Panc1 (cell line): ENCODE results near the gene STK4. TPM values are rescaled to one million over a fixed set of nuclear protein-coding genes. Genes with fewer than 3 reads are reported as not detected.

Experiments used
- ATAC-seq: fragments of 200-7000 bp; cut with Tn5 transposase; 2 replicates; pipeline ENCODE4 v1.9.1; 2020; ENCODE audit warnings: mild to moderate bottlenecking, moderate library complexity
- BruUV-seq: library from RNA; stranded (reverse); fragments of 400-500 nt; replicated peaks from 2 replicates; lab custom pipeline; 2021; lab: Mats Ljungman, UMichigan
- CTCF ChIA-PET: fragments of 300-600 bp; sonication (Branson Sonifier 250); formaldehyde crosslinking; loops from one replicate; lab custom pipeline; 2022; ENCODE audit warnings: antibody characterized with exemption; lab: Charles Lee
- POLR2A ChIA-PET: fragments of 300-600 bp; sonication (Branson Sonifier 250); formaldehyde crosslinking; loops from one replicate; lab custom pipeline; 2022; ENCODE audit warnings: antibody characterized with exemption; lab: Charles Lee
- DNase-seq: peaks from one replicate; pipeline ENCODE4 v3.0.0-alpha.2; 2010; ENCODE audit warnings: low read depth, low spot score
- H3K27ac ChIP-seq: 2 replicates; pipeline ENCODE4 v1.5.1; 2011; ENCODE audit warnings: mild to moderate bottlenecking, low read length, inconsistent platforms
- H3K27me3 ChIP-seq: fragments of 200-500 bp; sonication (Bioruptor generic); 2 replicates; pipeline ENCODE4 v1.6.0; 2014; ENCODE audit warnings: low read length, inconsistent platforms; ENCODE audit not compliant: control insufficient read depth, insufficient read depth
- H3K36me3 ChIP-seq: fragments of 200-500 bp; sonication (Bioruptor generic); 2 replicates; pipeline ENCODE4 v1.5.1; 2014; ENCODE audit warnings: inconsistent platforms, mild to moderate bottlenecking, low read length, moderate library complexity; ENCODE audit not compliant: control insufficient read depth, insufficient read depth
- H3K4me1 ChIP-seq: 2 replicates; pipeline ENCODE4 v1.5.1; 2011; ENCODE audit warnings: inconsistent platforms, mild to moderate bottlenecking, low read length, moderate library complexity; ENCODE audit not compliant: control insufficient read depth, insufficient read depth
- H3K4me3 ChIP-seq, 2 experiments: 2 replicates each; pipeline ENCODE4 v1.5.1; 2011 to 2012; ENCODE audit warnings: low read depth in 2 of 2, low read length in 2 of 2, mild to moderate bottlenecking in 2 of 2, inconsistent platforms in 1 of 2, moderate library complexity in 1 of 2
- H3K9me3 ChIP-seq: fragments of 200-500 bp; sonication (Bioruptor generic); 2 replicates; pipeline ENCODE4 v1.5.1; 2014; ENCODE audit warnings: low read depth, mild to moderate bottlenecking, inconsistent platforms, low read length, moderate library complexity; ENCODE audit not compliant: control insufficient read depth, insufficient read depth
- CTCF ChIP-seq: fragments of 450-650 bp; IDR thresholded peaks from 2 replicates; pipeline ENCODE4 v1.5.1; 2017; ENCODE audit warnings: mild to moderate bottlenecking
- POLR2AphosphoS5 ChIP-seq: IDR thresholded peaks from 2 replicates; pipeline ENCODE4 v1.6.1; 2012; ENCODE audit warnings: mild to moderate bottlenecking, low read depth, low read length, moderate library complexity
- SIN3A ChIP-seq: IDR thresholded peaks from 2 replicates; pipeline ENCODE4 v1.6.1; 2012; ENCODE audit warnings: low read depth, mild to moderate bottlenecking, low read length, moderate library complexity, borderline replicate concordance; ENCODE audit not compliant: insufficient read depth
- TCF7L2 ChIP-seq: IDR thresholded peaks from 2 replicates; pipeline ENCODE4 v1.6.1; 2011; ENCODE audit warnings: mild to moderate bottlenecking, low read depth, low read length, inconsistent platforms
- in situ Hi-C: cut with HindIII; loops from 2 replicates; pipeline ENCODE4 v1.10.0; 2016; ENCODE audit warnings: low sequenced_read_pairs, low pct_unique_long_range_greater_than_20kb
- intact Hi-C: fragments of 100-400 bp; cut with micrococcal nuclease; formaldehyde crosslinking; loops from one replicate; pipeline ENCODE4 v1.10.0; 2022; ENCODE audit not compliant: unreplicated experiment
- total RNA-seq: library from RNA; stranded (reverse); gene quantifications from one replicate; pipeline ENCODE4 v1.2.1, GENCODE V29; 2021; ENCODE audit not compliant: unreplicated experiment
- TF ChIP-seq, protein P1 (sequence below), 2 experiments: IDR thresholded peaks; 2 replicates each; pipeline ENCODE4 v1.6.1; 2011 to 2012; ENCODE audit warnings: low read depth in 2 of 2, control low read depth in 1 of 2, low read length in 1 of 2, mild to moderate bottlenecking in 1 of 2, moderate library complexity in 1 of 2; ENCODE audit not compliant: insufficient read depth in 1 of 2

Gene STK4
- total RNA-seq, 1 experiment from 2014 or later = 50.2 TPM

GRCh38 chr20:45110301-45110700 is 144.0 kb downstream of the STK4 start:
- in situ Hi-C loops (no loop called here), intact Hi-C loops (no loop called here)
- Histone ChIP-seq H3K27me3 (peaks cover 4% of the 10 kb centered on the region), H3K9me3 (no peaks in the 10 kb centered on the region), H3K27ac (no peak overlapping the region), H3K4me3 (no peak overlapping the region), H3K4me1 (no peaks in the 10 kb centered on the region), H3K36me3 (no peaks in the 10 kb centered on the region)
- ATAC-seq = no peak
- DNase-seq = no peak
- no peak for TF ChIP-seq SIN3A
- TF ChIP-seq TCF7L2 = no peak
- TF ChIP-seq POLR2AphosphoS5 = no peak
- TF ChIP-seq, protein P1, sequence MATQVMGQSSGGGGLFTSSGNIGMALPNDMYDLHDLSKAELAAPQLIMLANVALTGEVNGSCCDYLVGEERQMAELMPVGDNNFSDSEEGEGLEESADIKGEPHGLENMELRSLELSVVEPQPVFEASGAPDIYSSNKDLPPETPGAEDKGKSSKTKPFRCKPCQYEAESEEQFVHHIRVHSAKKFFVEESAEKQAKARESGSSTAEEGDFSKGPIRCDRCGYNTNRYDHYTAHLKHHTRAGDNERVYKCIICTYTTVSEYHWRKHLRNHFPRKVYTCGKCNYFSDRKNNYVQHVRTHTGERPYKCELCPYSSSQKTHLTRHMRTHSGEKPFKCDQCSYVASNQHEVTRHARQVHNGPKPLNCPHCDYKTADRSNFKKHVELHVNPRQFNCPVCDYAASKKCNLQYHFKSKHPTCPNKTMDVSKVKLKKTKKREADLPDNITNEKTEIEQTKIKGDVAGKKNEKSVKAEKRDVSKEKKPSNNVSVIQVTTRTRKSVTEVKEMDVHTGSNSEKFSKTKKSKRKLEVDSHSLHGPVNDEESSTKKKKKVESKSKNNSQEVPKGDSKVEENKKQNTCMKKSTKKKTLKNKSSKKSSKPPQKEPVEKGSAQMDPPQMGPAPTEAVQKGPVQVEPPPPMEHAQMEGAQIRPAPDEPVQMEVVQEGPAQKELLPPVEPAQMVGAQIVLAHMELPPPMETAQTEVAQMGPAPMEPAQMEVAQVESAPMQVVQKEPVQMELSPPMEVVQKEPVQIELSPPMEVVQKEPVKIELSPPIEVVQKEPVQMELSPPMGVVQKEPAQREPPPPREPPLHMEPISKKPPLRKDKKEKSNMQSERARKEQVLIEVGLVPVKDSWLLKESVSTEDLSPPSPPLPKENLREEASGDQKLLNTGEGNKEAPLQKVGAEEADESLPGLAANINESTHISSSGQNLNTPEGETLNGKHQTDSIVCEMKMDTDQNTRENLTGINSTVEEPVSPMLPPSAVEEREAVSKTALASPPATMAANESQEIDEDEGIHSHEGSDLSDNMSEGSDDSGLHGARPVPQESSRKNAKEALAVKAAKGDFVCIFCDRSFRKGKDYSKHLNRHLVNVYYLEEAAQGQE (IDR thresholded peaks at IDR 0.05; ENCODE audit: insufficient read depth in 1 of 2, low read depth in 2 of 2, low read length in 1 of 2) = no peak
- no peak for TF ChIP-seq CTCF
- no TSS peak for BruUV-seq
- ChIA-PET POLR2A (no interaction called here), CTCF (interaction anchor here (0.6 kb wide), 1 partner anchor 209 kb away, joined by 5 read pairs; no protein-coding TSS in a partner anchor)

DNA sequence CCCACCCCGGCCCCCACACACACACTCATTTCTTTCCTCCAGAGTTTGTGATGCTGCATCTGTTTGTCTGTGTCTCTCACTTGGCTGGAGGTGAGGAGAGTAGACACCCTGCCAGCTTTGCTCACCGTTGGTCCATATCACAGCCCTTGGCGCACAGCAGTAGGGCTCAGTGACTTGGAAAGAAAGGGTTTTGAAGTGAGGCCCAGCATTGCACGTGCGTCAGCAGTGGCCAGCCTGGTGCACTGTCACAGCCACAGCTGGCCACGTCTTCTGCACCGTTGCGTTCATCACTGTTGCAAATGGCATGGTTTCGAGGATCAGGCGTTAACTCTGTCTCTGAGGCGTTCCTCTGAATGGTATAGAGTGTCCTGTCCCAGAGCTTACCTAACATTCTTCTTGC is 145.0 kb downstream of the STK4 start:
- TF ChIP-seq SIN3A = no peak
- TF ChIP-seq, protein P1 (IDR thresholded peaks at IDR 0.05; ENCODE audit: insufficient read depth in 1 of 2, low read depth in 2 of 2, low read length in 1 of 2) = no peak
- no peak for TF ChIP-seq CTCF
- TF ChIP-seq POLR2AphosphoS5 = no peak
- TF ChIP-seq TCF7L2 = no peak
- Histone ChIP-seq H3K4me3 (no peak overlapping the region), H3K9me3 (no peaks in the 10 kb centered on the region), H3K4me1 (no peaks in the 10 kb centered on the region), H3K27me3 (peaks cover 2% of the 10 kb centered on the region), H3K27ac (no peak overlapping the region), H3K36me3 (no peaks in the 10 kb centered on the region)
- intact Hi-C loops (no loop called here), in situ Hi-C loops (no loop called here)
- ChIA-PET POLR2A (no interaction called here), CTCF (interaction anchor here (0.6 to 1.7 kb wide), 2 partner anchors 68 to 96 kb away, joined by 3 to 6 read pairs; partner anchors contain the start of gene SEMG1)
- DNase-seq (no peak), ATAC-seq (no peak)
- BruUV-seq = no TSS peak
